ENCODE data around the gene LMOD1. TPM values are rescaled to one million over a fixed set of nuclear protein-coding genes. Genes with fewer than 3 reads are reported as not detected.

The LMOD1 gene
- total RNA-seq, 1 donor from 2014 or later: 0.37 TPM

- no peak for DNase-seq (ENCODE audit: low spot score)
- Mint-ChIP-seq H3K27me3 (ENCODE audit: insufficient read depth, low read depth) (no peaks in the 10 kb centered on the region), H3K4me1 (peaks cover 11% of the 10 kb centered on the region), H3K9me3 (no peaks in the 10 kb centered on the region), H3K36me3 (peaks cover 24% of the 10 kb centered on the region), H3K27ac (no peak overlapping the region), H3K4me3 (no peak overlapping the region)
- no peaks in the 10 kb centered on the region for H3K9me3 ChIP-seq (ENCODE audit: low read depth)
- H3F3A ChIP-seq (ENCODE audit: low read depth): peaks cover 1% of the 10 kb centered on the region
- no peaks in the 10 kb centered on the region for H3K27me3 ChIP-seq
- peaks cover 24% of the 10 kb centered on the region for H4K20me1 ChIP-seq (ENCODE audit: low read depth)
- H3K9ac ChIP-seq: no peak overlapping the region
- TF ChIP-seq EZH2 (IDR thresholded peaks at IDR 0.05): no peak
- TF ChIP-seq EZH2phosphoT487 (IDR thresholded peaks at IDR 0.05): no peak
- no peak for TF ChIP-seq CTCF (IDR thresholded peaks at IDR 0.05)
- H3K27ac ChIP-seq: no peak overlapping the region
- H3K36me3 ChIP-seq: peaks cover 5% of the 10 kb centered on the region
- H3K79me2 ChIP-seq (ENCODE audit: low read depth): peaks cover 47% of the 10 kb centered on the region
- no peak overlapping the region for H3K4me3 ChIP-seq
- peaks cover 5% of the 10 kb centered on the region for H3K4me1 ChIP-seq
- no peak overlapping the region for H2AFZ ChIP-seq (replicated peaks)
- H3K4me2 ChIP-seq: no peak overlapping the region
Measured at GRCh38 chr1:201988601-201989000, 42.3 kb upstream of the LMOD1 start.

- Mint-ChIP-seq H3K27me3 (ENCODE audit: insufficient read depth, low read depth) (peaks cover 7% of the 10 kb centered on the region), H3K9me3 (no peaks in the 10 kb centered on the region), H3K36me3 (peaks cover 10% of the 10 kb centered on the region), H3K4me1 (peaks cover 22% of the 10 kb centered on the region), H3K27ac (no peak overlapping the region), H3K4me3 (peak overlapping the region; percentile 60)
- Histone ChIP-seq H3K27me3 (peaks cover 15% of the 10 kb centered on the region), H3K79me2 (ENCODE audit: low read depth) (peaks cover 51% of the 10 kb centered on the region), H3K4me2 (no peak overlapping the region), H3K4me1 (peaks cover 6% of the 10 kb centered on the region), H3K27ac (no peak overlapping the region), H3F3A (ENCODE audit: low read depth) (peaks cover 24% of the 10 kb centered on the region), H3K36me3 (peaks cover 3% of the 10 kb centered on the region), H2AFZ (replicated peaks) (no peak overlapping the region), H3K9ac (no peak overlapping the region), H3K9me3 (ENCODE audit: low read depth) (no peaks in the 10 kb centered on the region), H4K20me1 (ENCODE audit: low read depth) (peaks cover 23% of the 10 kb centered on the region), H3K4me3 (no peak overlapping the region)
- no peak for TF ChIP-seq EZH2phosphoT487 (IDR thresholded peaks at IDR 0.05)
- no peak for TF ChIP-seq EZH2 (IDR thresholded peaks at IDR 0.05)
- TF ChIP-seq CTCF (IDR thresholded peaks at IDR 0.05): no peak
- no peak for DNase-seq (ENCODE audit: low spot score)
Measured at GRCh38 chr1:201985355-201985754, 39.0 kb upstream of the LMOD1 start.

GRCh38 chr1:201984446-201984845, 38.1 kb upstream of the LMOD1 start:
- Histone ChIP-seq H4K20me1 (ENCODE audit: low read depth) (peaks cover 21% of the 10 kb centered on the region), H2AFZ (replicated peaks) (no peak overlapping the region), H3K4me2 (peak overlapping the region; percentile 91), H3K27me3 (peaks cover 15% of the 10 kb centered on the region), H3K4me3 (no peak overlapping the region), H3F3A (ENCODE audit: low read depth) (peaks cover 24% of the 10 kb centered on the region), H3K9me3 (ENCODE audit: low read depth) (no peaks in the 10 kb centered on the region), H3K4me1 (peaks cover 6% of the 10 kb centered on the region), H3K79me2 (ENCODE audit: low read depth) (peaks cover 51% of the 10 kb centered on the region), H3K9ac (no peak overlapping the region), H3K27ac (no peak overlapping the region), H3K36me3 (no peaks in the 10 kb centered on the region)
- no peak for TF ChIP-seq CTCF (IDR thresholded peaks at IDR 0.05)
- TF ChIP-seq EZH2phosphoT487 (IDR thresholded peaks at IDR 0.05): no peak
- no peak for TF ChIP-seq EZH2 (IDR thresholded peaks at IDR 0.05)
- Mint-ChIP-seq H3K4me1 (peaks cover 22% of the 10 kb centered on the region), H3K36me3 (peaks cover 6% of the 10 kb centered on the region), H3K9me3 (no peaks in the 10 kb centered on the region), H3K27ac (no peak overlapping the region), H3K27me3 (ENCODE audit: insufficient read depth, low read depth) (peaks cover 7% of the 10 kb centered on the region), H3K4me3 (peak overlapping the region; percentile 98)
- no peak for DNase-seq (ENCODE audit: low spot score)
